Activated CD8-positive, alpha-beta memory T cell treated with anti-CD3 and anti-CD28 coated beads for 48 hours (primary cell): ENCODE data around the gene DIMT1.

Experiments used
- DNase-seq, 3 experiments: peaks; one replicate each; pipeline ENCODE4 v3.0.0-alpha.2; 2020; ENCODE audit warnings: low read depth in 2 of 3, low spot score in 2 of 3

Gene DIMT1

DNA sequence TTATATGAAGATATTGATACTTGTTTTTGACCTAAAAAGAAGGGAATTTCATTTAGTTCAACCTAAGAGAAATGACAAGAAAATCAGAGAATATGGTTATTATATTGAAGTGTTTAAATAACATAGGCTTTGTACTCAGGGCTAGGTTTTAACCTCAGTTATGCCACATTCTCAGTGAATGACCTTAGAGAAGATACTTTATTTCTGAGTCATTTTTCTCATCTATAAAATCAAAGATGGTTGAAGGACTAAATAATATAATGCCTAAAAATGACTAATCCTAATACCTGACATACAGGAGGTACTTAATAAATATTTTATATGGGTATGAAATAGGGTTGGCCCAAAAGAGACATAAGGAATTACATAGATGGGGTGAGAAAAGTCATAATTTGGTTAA lies 32.3 kb downstream of the DIMT1 start:
- DNase-seq: no peak

DNA sequence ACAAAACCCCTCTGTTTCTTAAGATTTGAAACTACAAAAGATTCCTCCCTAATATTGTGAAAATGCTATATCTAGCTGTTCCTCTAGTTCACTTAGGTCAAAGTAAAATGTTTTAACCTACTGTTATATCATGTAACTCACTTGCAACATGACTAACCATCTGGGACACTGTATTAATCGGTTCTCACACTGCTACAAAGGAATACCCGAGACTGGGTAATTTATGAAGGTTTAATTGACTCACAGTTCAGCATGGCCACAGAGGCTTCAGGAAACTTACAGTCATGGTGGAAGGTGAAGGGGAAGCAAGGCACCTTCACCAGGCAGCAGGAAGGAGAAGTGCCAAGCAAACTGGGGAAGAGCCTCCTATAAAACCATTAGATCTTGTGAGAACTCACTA lies 34.7 kb downstream of the DIMT1 start:
- no peak for DNase-seq

- DNase-seq: no peak
Measured at GRCh38 chr5:62362701-62363100, 41.0 kb downstream of the DIMT1 start.

DNA sequence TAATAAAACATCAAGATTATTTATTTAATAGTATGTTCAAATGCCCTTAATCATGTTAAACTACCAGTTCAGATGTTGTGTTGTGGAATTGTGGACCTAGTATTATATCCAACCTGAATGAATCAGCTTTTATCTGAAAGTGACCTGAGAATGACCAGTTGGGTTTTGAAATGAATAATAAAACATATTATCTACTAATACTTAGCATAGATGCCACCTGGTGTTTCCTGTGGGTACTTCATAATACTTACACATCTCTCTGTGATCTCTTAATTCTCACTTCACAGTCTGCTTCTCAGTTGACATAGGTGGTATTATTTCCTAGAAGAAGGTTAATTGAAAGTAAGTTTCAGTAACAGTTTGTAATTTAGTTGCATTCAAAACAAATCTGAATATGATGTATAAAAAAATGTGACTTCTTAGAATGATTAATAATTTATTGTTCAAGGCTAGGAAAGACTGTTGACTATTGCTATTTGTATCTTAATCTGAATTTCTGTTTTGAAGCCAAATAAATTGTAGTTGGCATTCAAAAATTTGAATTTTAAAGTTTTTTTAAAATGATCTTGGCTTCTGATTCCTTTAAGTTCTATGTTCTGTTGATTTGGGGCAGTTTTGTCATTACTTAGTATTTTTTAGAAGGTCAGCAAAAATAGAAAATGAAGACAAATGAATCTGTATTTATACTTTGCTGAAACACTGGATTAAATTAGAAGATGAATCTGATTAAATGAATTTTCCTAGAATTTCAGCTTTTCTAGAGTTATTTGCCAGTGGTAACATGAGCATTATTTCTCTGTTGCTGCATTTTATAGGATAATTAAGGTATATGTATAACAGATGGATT lies 49.5 kb downstream of the DIMT1 start:
- DNase-seq: no peak

GRCh38 chr5:62348723-62349481 lies 54.8 kb downstream of the DIMT1 start:
- DNase-seq: no peak

GRCh38 chr5:62347928-62348327 lies 55.8 kb downstream of the DIMT1 start:
- no peak for DNase-seq

DNA sequence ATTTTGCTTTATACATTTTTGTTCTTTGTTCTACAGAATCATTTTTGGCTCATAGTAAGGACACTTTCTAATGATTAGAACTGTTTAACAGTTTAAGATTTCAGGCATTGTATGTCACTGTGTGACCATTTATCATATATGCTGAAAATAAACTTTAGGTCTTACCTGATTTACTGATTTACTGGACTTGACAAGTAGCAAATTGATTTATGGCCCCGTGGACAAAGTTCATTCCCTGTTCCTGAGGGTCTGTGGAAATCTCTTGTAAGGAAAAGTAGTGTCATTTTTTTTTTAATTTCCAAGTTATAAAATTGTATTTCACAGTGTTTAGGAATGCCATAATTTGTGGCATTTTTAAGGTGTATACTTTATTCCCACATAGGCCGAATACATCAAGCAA lies 57.0 kb downstream of the DIMT1 start:
- no peak for DNase-seq

DNA sequence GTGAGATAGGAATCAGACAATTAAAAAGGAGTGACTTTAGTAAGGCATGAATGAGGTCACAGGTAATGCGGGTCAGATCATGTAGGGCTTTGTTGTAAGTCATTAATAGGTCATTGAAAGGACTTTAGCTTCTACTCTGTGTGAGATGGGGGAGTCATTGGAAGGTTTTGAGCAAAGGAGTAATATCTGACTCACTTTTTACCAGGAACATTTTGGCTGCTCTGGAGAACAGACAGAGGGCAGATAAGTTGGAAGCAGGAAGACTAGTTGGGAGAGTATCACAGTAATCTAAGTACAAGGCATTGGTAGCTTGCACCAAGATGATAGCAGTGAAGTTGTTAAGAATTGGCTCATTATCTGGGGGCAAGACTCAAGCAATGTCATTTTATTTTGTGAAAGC lies 60.3 kb downstream of the DIMT1 start:
- DNase-seq: no peak

DNA sequence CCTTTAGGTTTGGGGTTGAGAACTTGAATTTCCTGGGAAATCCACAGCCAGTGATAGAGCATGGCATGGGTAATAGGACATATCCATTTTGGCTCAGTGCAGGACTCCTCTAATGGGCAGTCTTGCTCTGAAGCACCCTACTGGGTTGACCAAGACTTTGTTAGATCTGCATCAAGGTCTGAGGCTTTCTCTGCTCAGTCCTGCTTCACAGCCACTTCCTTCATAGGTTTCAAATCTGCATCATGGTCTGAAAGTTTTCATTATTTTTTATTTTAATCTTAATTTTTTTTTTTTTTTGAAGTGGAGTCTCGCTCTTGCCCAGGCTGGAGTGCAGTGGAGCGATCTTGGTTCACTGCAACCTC lies 61.2 kb downstream of the DIMT1 start:
- no peak for DNase-seq

- no peak for DNase-seq
Measured at GRCh38 chr5:62341783-62342475, 61.8 kb downstream of the DIMT1 start.

- DNase-seq: no peak
Measured at GRCh38 chr5:62340979-62341378, 62.7 kb downstream of the DIMT1 start.

- no peak for DNase-seq
Measured at GRCh38 chr5:62340392-62340791, 63.3 kb downstream of the DIMT1 start.
